NCI-H345 treated with DMSO at 0.1 percent for 48 hours (cell line): ENCODE data around the gene SH3RF2.

Source experiments
- DNase-seq: peaks from one replicate; lab custom pipeline; 2025; ENCODE audit not compliant: unreplicated experiment; lab: John Stamatoyannopoulos, UW

Gene SH3RF2

DNA sequence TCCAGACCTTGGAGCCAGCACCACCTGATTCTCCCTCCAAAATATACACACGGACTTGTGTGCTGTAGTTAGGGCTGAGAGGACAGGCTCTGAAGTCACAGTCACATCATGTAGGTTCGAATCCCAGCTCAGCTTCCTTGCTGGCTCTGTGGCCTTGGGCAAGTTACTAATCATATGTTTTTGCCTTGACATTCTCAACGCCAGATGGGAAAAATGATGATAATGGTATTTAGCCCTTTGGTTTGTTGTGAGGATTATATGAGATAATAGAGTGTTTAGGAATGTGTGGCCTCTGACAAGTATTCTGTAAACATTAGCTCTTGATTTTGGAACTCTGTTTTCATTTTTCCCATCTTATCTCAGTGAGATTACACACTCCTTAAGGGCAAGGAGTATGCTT lies 96.5 kb downstream of the SH3RF2 start:
- DNase-seq: no peak

DNA sequence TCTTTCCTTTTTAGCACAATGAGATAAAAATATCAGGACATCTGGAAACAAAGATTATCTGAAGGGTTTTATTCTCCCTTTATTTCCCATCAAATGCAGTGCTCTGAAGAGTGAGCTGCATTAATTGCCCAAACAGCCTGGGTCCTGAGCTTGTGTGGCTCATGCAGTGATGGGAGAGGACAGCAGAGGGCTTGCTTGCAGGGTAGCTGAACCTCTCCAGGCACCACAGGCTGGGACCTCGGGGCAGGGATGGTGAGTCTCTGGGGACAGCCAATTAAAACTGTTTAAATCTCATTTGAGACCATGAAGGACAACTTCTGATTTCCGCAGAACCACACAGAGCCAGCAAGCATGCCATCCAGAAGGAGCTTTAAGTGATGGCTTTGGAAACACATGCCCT lies 97.7 kb downstream of the SH3RF2 start:
- DNase-seq: no peak

DNA sequence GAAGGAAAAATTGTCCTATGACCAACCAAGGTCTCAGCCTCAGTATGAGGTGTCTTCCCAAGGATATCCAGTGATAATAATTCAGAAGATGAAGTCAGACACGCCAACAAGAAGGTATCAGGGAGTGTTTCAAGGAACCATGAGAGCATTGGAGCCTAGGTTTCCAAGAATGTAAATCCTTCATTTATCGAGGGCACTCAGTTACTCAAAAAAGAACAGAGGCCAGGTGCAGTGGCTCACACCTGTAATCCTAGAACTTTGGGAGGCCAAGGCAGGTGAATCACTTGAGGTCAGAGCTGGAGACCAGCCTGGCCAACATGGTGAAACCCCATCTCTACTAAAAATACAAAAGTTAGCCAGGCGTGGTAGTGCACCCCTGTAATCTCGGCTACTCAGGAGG lies 98.2 kb downstream of the SH3RF2 start:
- no peak for DNase-seq

DNA sequence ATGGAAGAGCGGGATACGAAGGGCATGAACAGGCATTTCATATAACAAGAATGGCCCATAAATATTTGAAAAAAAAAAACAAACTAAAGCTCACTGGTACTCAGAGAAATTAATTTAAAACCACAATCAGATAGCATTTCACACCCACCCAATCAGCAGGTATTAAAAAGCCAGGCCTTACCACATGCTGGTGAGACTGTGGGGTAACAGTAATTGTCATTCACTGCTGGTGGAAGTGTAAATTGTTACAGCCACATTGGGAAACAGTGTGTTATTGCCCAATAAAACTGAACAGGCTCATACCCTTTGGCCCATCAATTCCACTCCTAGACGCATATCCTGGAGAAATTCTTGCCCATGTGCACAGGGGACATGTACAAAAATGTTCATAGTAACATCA lies 103.0 kb downstream of the SH3RF2 start:
- DNase-seq: no peak

DNA sequence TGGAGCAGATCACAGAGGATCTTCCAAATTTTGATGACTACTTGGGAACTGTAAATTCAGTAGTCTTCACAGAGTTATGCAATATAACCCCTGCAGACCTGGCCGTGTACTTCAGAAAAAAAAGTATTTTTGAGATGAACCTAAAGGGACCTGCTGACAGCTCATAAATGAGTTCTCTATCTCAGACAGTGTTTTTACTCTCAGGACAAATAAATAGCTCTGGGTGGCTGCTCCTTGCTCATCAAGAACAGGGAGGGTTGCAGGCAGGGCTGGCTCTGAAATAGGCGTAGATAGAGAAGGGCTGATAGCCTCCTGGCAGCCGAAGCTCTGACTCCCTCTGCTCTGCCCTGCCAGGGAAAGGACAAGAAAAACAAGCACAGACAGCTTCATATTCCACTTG lies 104.1 kb downstream of the SH3RF2 start:
- no peak for DNase-seq

DNA sequence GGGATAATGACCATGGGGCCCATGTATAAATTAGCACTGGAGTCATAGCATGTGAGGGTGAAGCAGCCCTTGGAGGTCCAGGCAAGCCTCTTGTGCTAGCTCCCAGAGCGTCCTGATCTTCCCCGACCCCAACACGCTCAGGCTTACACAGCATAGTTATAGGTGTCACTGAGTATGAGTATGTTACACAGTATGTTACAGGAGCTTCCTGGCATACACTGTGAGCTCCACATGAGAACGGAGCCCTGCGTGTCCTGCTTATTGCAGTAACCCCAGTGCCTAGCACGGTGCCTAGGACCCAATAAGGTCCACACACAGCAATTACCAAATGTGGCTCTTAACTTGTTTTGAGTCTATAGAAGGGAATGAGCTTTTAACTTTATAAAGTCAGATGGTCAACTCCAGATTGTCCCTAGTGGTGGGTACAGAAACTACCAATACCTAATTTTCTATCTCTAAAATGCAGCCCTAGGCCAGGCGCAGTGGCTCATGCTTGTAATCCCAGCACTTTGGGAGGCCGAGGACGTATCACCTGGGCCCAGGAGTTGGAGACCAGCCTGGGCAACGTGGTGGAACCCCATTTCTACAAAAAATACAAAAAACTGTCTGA lies 104.9 kb downstream of the SH3RF2 start:
- no peak for DNase-seq

DNA sequence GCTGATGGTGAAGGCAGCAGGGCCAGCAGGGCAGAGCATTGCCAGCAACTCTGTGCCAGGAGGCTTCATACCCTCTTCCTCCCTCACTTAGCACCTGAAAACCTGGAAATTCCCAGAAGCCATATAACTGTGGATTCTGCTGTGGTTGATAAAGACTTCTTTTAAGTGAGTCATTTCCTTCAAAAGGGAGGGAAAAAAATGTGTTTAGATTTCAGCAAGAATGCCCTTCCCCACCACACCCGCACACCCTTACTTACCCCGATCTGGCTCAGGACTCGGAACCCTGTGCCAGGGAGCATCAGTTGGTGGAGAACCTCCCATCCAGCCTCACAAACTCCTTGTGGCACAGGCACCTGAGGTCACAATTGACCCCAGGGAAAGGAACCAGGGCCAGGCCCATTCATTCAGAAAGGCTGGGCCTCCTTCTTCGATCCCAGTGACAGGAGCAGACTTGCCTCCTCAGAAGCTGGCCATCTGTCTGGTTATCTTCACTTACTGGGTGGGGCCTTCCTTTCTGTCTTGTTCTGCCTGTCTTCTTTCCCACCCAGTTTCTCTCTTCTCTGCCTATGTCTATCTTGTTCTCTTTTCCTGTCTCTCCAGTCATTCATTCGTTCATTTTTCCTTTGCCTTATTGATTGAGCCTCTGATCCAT lies 106.4 kb downstream of the SH3RF2 start:
- no peak for DNase-seq

DNA sequence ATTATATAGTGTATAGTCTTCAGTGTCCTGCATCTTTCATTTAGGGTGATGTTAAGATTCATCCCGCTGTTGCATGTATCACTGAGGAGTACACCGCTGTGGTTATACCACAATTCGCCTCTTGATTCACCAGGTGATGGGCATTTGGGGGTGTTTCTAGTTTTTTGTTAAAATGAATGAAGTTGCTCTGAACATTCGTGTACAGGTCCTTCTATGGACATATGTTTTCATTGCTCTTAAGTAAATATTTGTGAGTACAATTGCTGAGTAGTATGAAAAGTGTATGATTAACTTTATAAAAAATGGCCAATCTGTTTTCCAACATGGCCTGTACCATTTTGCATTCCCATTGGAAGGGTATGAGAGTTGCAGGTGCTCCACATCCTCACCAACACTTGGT lies 107.3 kb downstream of the SH3RF2 start:
- DNase-seq: no peak

DNA sequence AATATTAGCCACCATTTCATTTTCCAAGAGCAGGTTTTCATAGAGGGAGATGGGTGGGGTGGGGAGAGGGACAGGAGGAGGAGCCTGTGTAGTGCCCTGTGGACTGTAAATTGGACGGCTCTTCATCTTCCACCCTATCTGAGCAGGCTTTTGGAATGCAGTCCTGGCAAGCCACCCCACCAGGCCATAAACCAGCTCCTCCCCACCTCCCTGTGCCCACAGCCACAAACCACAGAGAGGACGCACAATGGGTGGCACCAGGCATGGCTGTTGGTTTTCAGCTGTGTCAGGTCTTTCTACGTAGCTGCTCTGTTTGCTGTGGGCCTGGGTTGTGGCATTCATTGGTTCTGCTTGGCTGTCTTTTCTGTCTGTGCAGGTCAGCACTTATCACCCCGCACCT lies 111.0 kb downstream of the SH3RF2 start:
- no peak for DNase-seq

DNA sequence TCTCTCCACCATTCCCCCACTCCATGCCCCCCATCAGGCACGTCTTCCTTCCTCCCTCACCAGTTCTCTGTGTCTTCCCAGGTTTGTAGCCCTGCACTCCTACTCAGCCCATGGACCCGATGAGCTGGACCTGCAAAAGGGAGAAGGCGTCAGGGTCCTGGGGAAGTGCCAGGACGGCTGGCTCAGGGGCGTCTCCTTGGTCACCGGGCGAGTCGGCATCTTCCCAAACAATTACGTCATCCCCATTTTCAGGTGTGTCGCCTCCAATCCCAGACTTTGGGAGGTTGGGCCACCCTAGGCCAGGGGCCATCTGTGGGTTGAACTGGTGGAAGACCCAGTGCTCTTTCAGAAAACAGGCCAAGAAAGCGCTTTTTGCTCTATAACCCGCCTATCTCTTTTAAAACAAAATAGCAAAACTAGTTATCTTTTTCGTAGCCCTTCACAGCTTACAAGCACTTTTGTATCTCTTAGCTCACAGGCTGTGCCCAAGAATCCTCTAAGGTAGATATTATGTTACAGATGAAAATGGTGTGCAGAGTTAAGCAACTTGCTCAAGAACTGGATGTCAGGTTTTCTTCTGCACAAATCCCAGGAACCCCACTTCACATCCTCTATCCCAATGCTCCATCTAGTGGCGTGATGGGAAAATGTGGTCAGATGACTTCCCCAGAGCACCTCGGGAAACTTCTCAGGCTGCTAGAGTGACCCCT lies 112.8 kb downstream of the SH3RF2 start:
- peak; percentile 38 for DNase-seq

DNA sequence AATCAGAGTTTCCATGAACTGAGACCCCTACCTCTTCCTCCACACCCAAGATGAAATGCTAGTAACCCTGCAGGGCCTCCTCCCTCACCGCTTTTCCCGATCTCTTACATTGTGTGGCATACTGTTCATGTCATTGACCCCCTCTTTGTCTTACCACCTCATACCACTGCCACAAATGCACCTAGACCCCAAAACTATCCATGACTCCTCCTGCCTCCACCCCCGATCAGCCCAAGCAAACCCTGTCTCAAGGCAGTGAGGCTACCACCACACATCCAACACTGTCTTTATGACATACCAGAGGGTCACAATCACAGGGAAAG lies 113.3 kb downstream of the SH3RF2 start:
- no peak for DNase-seq

DNA sequence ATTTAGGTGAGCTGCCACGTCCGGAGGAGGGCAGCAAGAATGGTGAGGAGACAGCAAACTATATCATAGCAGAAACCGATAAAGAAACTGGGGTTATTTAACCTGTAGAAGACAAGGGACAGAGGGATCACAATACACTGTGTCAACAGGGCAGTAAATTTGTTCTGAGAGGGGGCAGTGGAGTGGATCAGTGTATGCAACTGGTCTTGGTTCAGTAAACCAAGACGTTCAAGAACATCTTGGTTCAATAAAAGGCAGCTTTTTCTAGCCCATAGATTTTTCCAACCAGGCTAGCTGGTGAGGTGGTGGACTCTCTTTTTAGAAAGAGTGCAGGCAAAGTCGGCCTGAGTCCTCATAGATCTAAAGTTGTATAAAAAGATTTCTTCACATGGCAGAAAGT lies 113.7 kb downstream of the SH3RF2 start:
- no peak for DNase-seq

DNA sequence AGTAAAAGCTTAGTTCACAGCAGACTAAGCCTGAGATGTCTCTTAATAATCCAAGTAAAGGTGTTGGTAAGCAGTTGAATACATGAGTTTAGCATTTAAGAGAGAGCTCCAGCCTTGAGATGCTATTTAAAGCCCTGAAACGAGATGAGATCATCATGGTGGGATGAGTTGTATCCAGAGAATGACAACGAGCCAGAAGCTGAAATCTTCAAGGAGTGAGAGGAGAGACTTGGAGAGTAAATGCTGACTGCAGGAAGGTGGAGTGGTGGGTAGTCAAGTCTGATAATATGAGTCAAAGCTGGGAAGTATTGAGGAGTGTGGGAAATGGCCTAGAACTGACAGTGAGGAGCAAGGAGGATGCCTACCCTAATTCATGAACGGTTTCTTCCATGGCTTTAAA lies 115.3 kb downstream of the SH3RF2 start:
- no peak for DNase-seq

DNA sequence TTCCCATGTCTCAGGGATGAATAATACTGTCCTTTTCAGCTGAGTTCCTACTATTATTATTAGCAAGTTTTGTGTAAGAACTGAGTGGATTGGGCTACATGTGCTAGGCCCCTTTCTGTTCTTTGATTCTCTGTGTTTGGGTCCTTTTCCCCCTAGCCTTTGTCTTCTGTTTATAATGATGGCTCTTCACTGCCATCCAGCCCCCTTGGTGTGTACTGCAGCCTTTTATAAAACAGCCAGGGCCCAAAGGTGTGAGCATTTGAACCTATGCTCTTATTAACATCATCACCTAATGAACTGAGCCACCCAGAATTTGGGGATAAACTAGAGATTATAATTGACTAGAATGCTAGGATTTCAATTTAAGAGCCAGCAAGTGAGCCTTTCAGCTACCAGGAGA lies 116.4 kb downstream of the SH3RF2 start:
- DNase-seq: no peak

DNA sequence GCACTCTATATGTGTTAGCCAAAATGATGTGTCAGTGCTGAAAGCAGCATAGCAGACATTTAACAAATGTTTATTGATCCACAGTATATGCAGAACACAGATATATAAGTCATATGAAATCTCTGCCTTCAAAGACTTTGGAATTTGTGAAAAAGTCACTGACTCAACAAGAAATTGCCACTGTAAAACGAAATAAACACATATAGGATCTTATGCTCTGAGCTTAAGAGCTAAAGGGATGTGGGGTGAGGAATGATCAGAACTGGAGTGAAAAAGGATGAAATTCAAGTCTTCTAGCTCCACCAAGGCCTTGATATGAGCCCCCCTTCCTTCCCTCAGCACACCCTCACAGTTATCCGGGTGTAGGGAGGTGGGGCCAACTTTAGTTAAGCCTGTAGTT lies 119.1 kb downstream of the SH3RF2 start:
- no peak for DNase-seq

DNA sequence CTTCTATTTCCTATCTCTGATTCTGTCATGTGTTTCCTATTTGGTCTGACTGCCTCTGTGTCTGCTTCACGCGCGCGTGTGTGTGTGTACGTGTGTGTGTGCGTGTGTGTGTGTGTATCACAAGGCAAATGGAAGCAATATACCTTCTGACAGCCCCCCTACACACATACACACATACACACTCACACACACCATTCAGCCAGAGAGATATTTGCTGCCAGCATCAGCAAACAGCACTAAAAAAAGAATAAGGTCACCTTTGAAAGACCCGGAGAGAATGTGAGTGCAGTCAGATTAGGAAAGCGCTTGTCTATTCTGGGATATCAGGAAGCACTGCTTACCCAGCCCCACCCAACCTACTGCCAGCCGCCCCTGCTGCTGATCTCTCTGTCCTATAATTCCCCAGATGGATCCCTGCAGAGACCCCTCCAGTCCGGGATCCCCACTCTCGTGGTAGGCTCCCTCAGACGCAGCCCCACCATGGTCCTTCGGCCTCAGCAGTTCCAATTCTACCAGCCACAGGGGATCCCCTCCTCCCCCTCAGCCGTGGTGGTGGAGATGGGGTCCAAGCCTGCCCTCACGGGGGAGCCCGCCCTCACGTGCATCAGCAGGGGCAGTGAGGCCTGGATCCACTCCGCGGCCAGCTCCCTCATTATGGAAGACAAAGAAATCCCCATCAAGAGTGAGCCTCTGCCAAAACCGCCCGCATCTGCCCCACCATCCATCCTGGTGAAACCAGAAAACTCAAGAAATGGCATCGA lies 123.3 kb downstream of the SH3RF2 start:
- no peak for DNase-seq

DNA sequence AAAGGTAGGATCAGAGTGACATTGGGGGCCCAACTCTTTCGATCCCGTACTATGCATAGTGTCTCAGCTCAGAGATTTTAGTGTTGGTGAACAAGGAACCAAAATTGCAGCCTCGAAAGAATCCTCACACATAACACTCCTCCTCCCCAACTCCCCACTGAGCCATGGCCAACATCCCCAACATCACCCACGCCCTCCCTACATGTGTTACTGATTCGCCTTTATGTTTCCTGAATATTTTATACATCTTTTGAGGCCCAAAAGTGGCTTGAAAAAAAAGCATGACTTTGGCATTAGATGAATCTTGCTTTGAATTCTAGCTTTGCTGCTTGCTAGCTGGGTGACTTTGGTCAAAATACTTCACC lies 123.8 kb downstream of the SH3RF2 start:
- DNase-seq: no peak

DNA sequence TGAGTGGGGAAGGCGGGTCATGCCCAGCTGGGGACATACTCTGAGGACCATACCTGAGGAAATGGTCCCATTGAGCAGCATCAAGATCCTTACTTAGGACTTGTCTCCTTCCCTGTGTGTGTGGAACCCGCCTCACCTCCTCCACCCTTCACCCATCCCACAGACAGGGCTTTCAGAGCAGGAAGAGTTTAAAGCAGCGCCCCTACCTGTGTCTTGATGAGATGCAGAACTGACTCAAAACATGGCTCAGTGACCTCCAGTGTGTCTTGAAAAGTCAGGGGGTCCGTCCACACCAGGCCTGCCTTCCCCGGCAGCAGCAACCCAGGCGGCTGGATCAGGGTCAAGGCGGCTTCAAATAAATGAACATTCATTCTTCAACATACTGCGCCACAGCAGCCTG lies 130.6 kb downstream of the SH3RF2 start:
- no peak for DNase-seq

DNA sequence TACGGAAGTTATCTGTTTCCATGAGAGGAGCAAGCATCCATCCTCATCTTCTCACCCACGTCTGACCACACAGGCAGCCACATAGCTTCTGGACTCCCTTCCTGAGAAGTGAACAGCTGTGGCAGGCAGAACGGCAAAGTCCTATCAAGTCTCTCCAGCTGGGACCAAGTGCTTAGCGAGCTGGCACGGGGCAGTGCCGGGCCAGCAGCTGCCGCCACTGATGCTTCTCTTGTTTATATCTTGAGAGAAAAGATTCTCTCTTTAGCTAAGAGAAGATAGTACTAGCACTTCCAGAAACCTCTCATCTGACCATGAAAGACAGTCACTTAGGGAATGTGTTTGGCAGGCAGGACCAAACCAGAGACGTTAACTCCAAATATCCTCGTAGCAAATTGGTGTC lies 131.8 kb downstream of the SH3RF2 start:
- no peak for DNase-seq

DNA sequence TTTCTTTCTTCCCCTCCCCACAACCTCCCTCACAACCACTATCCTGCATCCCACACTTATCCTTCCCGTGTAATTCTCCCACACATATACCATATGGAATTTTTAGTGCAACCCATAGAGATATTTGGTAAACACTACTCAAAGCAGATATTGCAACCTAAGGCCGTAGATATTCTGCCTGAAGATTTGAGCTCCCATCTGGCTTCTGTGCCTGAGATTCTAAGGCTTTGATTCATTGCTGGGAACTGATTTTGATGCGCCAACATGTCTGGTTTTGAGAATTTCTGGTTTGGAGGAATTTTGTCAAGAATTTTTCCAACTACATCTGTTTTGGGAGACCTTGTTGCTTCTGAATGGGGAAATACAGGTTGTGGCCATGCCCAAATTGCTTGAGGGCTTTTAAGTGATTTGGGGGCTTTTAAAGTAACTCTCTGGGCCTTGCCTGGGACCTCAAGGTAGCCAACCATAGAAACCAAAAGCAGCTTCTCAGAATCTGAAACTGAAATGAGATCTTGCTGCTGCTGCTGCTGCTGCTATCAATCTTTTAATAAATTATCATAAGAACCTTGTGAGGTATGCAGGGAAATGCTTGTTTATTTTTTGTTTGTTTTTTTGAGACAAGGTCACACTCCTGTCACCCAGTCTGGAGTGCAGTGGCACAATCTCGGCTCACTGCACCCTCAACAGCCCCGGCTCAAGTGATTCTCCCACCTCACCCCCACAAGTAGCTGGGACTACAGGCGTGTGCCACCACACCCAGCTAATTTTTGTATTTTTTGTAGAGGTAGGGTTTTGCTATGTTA lies 132.8 kb downstream of the SH3RF2 start:
- DNase-seq: no peak

DNA sequence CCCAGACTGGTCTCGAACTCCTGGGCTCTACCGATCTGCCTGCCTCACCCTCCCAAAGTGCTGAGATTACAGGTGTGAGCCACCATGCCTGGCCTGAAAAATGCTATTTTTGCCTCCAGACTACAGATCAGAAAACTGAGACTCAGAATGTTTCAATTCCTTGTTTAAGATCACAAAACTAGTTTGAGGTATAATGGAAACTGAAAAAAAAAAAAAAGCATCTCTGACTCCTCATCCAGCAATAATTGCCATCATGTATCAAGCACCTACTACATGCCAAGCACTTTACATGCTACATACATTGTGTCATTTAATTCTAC lies 133.4 kb downstream of the SH3RF2 start:
- DNase-seq: no peak

DNA sequence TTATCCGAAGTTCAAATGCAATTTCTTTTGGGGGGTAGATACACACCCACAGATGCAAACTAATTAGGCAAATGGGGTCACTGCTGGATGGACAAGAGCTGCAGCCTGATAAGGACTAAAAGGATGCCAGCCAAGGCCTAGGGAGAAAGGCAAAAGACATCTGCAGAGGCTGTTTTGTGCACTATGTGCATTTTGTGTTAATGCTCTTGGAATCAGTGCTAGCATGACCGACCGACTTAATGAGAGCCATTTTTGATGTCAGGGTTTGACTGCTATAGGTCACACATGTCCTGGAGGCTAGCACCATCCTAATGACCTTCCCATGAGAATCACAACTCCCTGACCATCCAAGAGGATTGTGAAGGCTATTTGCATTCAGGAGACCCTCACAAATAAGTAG lies 134.4 kb downstream of the SH3RF2 start:
- no peak for DNase-seq
